MM.1S (cell line): ENCODE data around the gene PCCA.

Experiments
- CTCF ChIP-seq: fragments of 300-600 bp; sonication (generic); IDR thresholded peaks from 2 replicates; pipeline ENCODE4 v1.5.1; 2016; ENCODE audit warnings: antibody characterized with exemption, low read length, mixed read lengths
- EZH2phosphoT487 ChIP-seq: fragments of 300-600 bp; sonication (generic); IDR thresholded peaks from 2 replicates; pipeline ENCODE4 v1.6.1; 2018; ENCODE audit warnings: antibody characterized with exemption, low read length

- TF ChIP-seq CTCF (no peak), EZH2phosphoT487 (no peak)
Observed at GRCh38 chr13:100389617-100390016, 300.7 kb downstream of the PCCA start.
